ENCODE results near the gene DHX34.

DHX34 gene

GRCh38 chr19:47421244-47421786, 72.2 kb downstream of the DHX34 start:
- no peak for DNase-seq

- DNase-seq: no peak
These were observed 72.8 kb downstream of the DHX34 start for GRCh38 chr19:47421844-47422395.

GRCh38 chr19:47422417-47423163, 73.5 kb downstream of the DHX34 start:
- no peak for DNase-seq

- DNase-seq: no peak
These were observed 74.2 kb downstream of the DHX34 start for GRCh38 chr19:47423203-47423882.

GRCh38 chr19:47427241-47428176, 78.4 kb downstream of the DHX34 start:
- peak; percentile 88 for DNase-seq

- DNase-seq: peak; percentile 93
These were observed 79.2 kb downstream of the DHX34 start for GRCh38 chr19:47428177-47428894.

GRCh38 chr19:47429140-47429793, 80.2 kb downstream of the DHX34 start:
- DNase-seq: no peak

- DNase-seq: peak; percentile 55
These were observed 81.1 kb downstream of the DHX34 start for GRCh38 chr19:47430041-47430802.

- DNase-seq: no peak
These were observed 83.0 kb downstream of the DHX34 start for GRCh38 chr19:47432091-47432490.

Measured in stimulated activated CD8-positive, alpha-beta memory T cell treated with anti-CD3 and anti-CD28 coated beads, Interleukin-4, amount 100 ng/mL, for 48 hours (primary cell).